Tibial nerve (tissue), 4 donors: ENCODE results near the gene TYSND1. TPM values are rescaled to one million over a fixed set of nuclear protein-coding genes. Genes with fewer than 3 reads are reported as not detected.

Source experiments
- DNase-seq, 2 donors: peaks; one replicate each; pipeline ENCODE4 v3.0.0-alpha.2; 2019; ENCODE audit warnings: low spot score in 2 of 2
- H3K27ac ChIP-seq, 4 donors: fragments of 200-600 bp; sonication (generic) in 3 of 4; one replicate each; pipeline ENCODE4 v1.5.1; 2017 to 2019; ENCODE audit warnings: mild to moderate bottlenecking in 1 of 4
- H3K27me3 ChIP-seq, 2 donors: fragments of 200-600 bp; sonication (generic) in 1 of 2; one replicate each; pipeline versions ENCODE4 v1.5.1 to v1.6.0; 2017 to 2019
- H3K36me3 ChIP-seq, 3 donors: fragments of 200-600 bp; sonication (generic); one replicate each; pipeline ENCODE4 v1.5.1; 2018 to 2019
- H3K4me1 ChIP-seq, 4 donors: fragments of 200-600 bp; sonication (generic) in 3 of 4; one replicate each; pipeline ENCODE4 v1.5.1; 2017 to 2019
- H3K4me3 ChIP-seq, 4 donors: fragments of 200-600 bp; sonication (generic) in 3 of 4; one replicate each; pipeline ENCODE4 v1.5.1; 2017 to 2019; ENCODE audit warnings: mild to moderate bottlenecking in 1 of 4, moderate library complexity in 1 of 4
- H3K9me3 ChIP-seq, 4 donors: fragments of 200-600 bp; sonication (generic) in 3 of 4; one replicate each; pipeline ENCODE4 v1.5.1; 2017 to 2019
- CTCF ChIP-seq, 5 experiments: fragments of 200-600 bp in 3 of 5; fragments of 450-650 bp in 2 of 5; sonication (generic) in 3 of 5; IDR thresholded peaks; one replicate each; pipeline ENCODE4 v1.5.1; 2016 to 2019; ENCODE audit warnings: antibody characterized with exemption in 5 of 5, mild to moderate bottlenecking in 3 of 5, moderate library complexity in 2 of 5
- EP300 ChIP-seq, 2 donors: sonication (generic); formaldehyde crosslinking; IDR thresholded peaks; one replicate each; pipeline ENCODE4 v1.6.1; 2017; ENCODE audit warnings: antibody characterized with exemption in 2 of 2, mild to moderate bottlenecking in 1 of 2
- POLR2A ChIP-seq, 2 donors: fragments of 450-650 bp; IDR thresholded peaks; one replicate each; pipeline ENCODE4 v1.6.1; 2017; ENCODE audit warnings: antibody characterized with exemption in 2 of 2, mild to moderate bottlenecking in 2 of 2, moderate library complexity in 2 of 2
- WGBS, 2 donors: methylation state at CpG; one replicate each; pipeline ENCODE4 v1.1.5; 2018; 5-methylcytosine and 5-hydroxymethylcytosine counted together
- total RNA-seq, 4 donors: library from RNA; depleted of rRNA; stranded (reverse); fragments of >200 nt; gene quantifications; one replicate each; pipeline ENCODE4 v1.1.0, GENCODE V29; 2016

The TYSND1 gene
- 10 to 100 TPM; 15.3 to 26.1 (median 19.1) TPM for total RNA-seq

- peak; percentile 95 to 99 for DNase-seq
- H3K27me3 ChIP-seq, result no peaks in the 10 kb centered on the region
- TF ChIP-seq POLR2A (IDR thresholded peaks at IDR 0.05) (peak; percentile 77 to 85), EP300 (IDR thresholded peaks at IDR 0.05) (peak in 1 of 2 donors; percentile 94), CTCF (IDR thresholded peaks at IDR 0.05) (peak; percentile 75 to 85 (median 79))
Measured at GRCh38 chr10:70146489-70147258, at the start of gene TYSND1. TSS of gene TYSND1 (minus strand) at chr10:70146700. CDS start at chr10:70146586, 114 bp downstream.

GRCh38 chr10:70193391-70193844 lies 46.9 kb upstream of the TYSND1 start:
- H3K36me3 ChIP-seq, result peaks cover 0 to 16% (median 0%) of the 10 kb centered on the region in 3 donors
- no peak for TF ChIP-seq POLR2A (IDR thresholded peaks at IDR 0.05)
- peak in 1 of 2 donors; percentile 39 for TF ChIP-seq EP300 (IDR thresholded peaks at IDR 0.05)
- H3K27me3 ChIP-seq, result no peaks in the 10 kb centered on the region
- H3K4me1 ChIP-seq, result peaks cover 0 to 41% (median 11%) of the 10 kb centered on the region in 4 donors
- no peak for DNase-seq
- WGBS, 2 donors, result 75 to 94% methylated on average over 7 of the region's 7 CpGs
- peaks cover 0 to 4% (median 0%) of the 10 kb centered on the region in 4 donors for H3K9me3 ChIP-seq
- peak overlapping the region in 2 of 4 donors; percentile 45 to 85 for H3K27ac ChIP-seq
- H3K4me3 ChIP-seq, result no peak overlapping the region

More at GRCh38 chr10:70146489-70147258, at the start of gene TYSND1:
- peak within 1 kb of the TSS; percentile 70 to 97 (median 90) for H3K27ac ChIP-seq
- peak within 1 kb of the TSS; percentile 54 to 95 (median 89) for H3K4me3 ChIP-seq
- no peaks in the 10 kb centered on the region for H3K9me3 ChIP-seq
- peaks cover 0 to 39% (median 3%) of the 10 kb centered on the region in 3 donors for H3K36me3 ChIP-seq
- 1 to 2% methylated on average over 30 to 39 of the region's 39 CpGs for WGBS, 2 donors
- H3K4me1 ChIP-seq, result peaks cover 0 to 38% (median 11%) of the 10 kb centered on the region in 4 donors

- WGBS, 2 donors, result 62 to 64% methylated on average over 5 of the region's 5 CpGs
- TF ChIP-seq EP300 (IDR thresholded peaks at IDR 0.05), result no peak
- H3K36me3 ChIP-seq, result peaks cover 0 to 7% (median 0%) of the 10 kb centered on the region in 3 donors
- peak overlapping the region in 2 of 4 donors; percentile 45 to 85 for H3K27ac ChIP-seq
- no peaks in the 10 kb centered on the region for H3K9me3 ChIP-seq
- H3K4me1 ChIP-seq, result peaks cover 0 to 41% (median 11%) of the 10 kb centered on the region in 4 donors
- no peaks in the 10 kb centered on the region for H3K27me3 ChIP-seq
- DNase-seq, result no peak
- H3K4me3 ChIP-seq, result no peak overlapping the region
Measured at GRCh38 chr10:70192326-70192968, 45.9 kb upstream of the TYSND1 start.

- H3K27ac ChIP-seq, result peak overlapping the region in 2 of 4 donors; percentile 45 to 85
Measured at GRCh38 chr10:70191972-70192305, 45.4 kb upstream of the TYSND1 start.

GRCh38 chr10:70191161-70191971 lies 44.9 kb upstream of the TYSND1 start:
- TF ChIP-seq CTCF (IDR thresholded peaks at IDR 0.05) (no peak), POLR2A (IDR thresholded peaks at IDR 0.05) (no peak), EP300 (IDR thresholded peaks at IDR 0.05) (no peak)
- H3K4me3 ChIP-seq, result no peak overlapping the region
- no peaks in the 10 kb centered on the region for H3K9me3 ChIP-seq
- H3K27me3 ChIP-seq, result no peaks in the 10 kb centered on the region
- 34% methylated on average over 4 of the region's 4 CpGs for WGBS, 2 donors
- peaks cover 0 to 41% (median 11%) of the 10 kb centered on the region in 4 donors for H3K4me1 ChIP-seq
- no peaks in the 10 kb centered on the region for H3K36me3 ChIP-seq
- no peak for DNase-seq
- H3K27ac ChIP-seq, result peak overlapping the region in 3 of 4 donors; percentile 43 to 85 (median 45)

More at GRCh38 chr10:70191972-70192305, 45.4 kb upstream of the TYSND1 start:
- no peaks in the 10 kb centered on the region for H3K27me3 ChIP-seq
- TF ChIP-seq EP300 (IDR thresholded peaks at IDR 0.05) (peak; percentile 77 to 78), CTCF (IDR thresholded peaks at IDR 0.05) (no peak), POLR2A (IDR thresholded peaks at IDR 0.05) (no peak)
- no peak for DNase-seq
- H3K4me1 ChIP-seq, result peaks cover 0 to 41% (median 11%) of the 10 kb centered on the region in 4 donors
- no peak overlapping the region for H3K4me3 ChIP-seq
- H3K36me3 ChIP-seq, result peaks cover 0 to 2% (median 0%) of the 10 kb centered on the region in 3 donors
- no peaks in the 10 kb centered on the region for H3K9me3 ChIP-seq
